WI38 (cell line): ENCODE data around the gene MMEL1.
"Not testable (repeated sequence)": the region's sequence is repeated elsewhere in the genome, so short reads cannot be mapped to it uniquely, and the experiment has no call there.

Experiments
- H3K4me3 ChIP-seq: 2 replicates; pipeline ENCODE4 v1.5.1; 2011; ENCODE audit warnings: low read depth, mild to moderate bottlenecking, control low read depth, low read length
- TF ChIP-seq, protein P1 (sequence below): IDR thresholded peaks from 2 replicates; pipeline ENCODE4 v1.5.1; 2012; ENCODE audit warnings: low read depth, mild to moderate bottlenecking, control low read depth, low read length

Gene MMEL1

DNA sequence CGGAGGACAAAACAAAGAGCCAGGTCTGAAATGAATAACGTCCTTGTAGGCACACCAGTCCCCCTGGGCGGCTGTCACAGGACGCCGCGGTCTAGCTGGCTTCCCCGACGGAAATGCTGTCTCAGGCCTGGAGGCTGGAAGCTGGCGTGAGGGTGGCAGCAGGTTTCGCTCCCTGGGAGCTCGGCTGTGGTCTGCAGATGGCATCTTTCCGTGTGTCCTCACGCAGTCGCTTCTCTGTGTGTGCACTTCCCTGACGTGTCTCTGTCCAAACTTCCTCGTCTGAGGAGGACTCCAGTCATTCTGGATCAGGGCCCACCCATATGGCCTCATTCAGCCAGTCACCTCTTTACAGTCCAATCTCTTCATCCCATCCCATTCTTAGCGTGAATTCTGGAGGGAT is 62.5 kb downstream of the MMEL1 start:
- TF ChIP-seq, protein P1, sequence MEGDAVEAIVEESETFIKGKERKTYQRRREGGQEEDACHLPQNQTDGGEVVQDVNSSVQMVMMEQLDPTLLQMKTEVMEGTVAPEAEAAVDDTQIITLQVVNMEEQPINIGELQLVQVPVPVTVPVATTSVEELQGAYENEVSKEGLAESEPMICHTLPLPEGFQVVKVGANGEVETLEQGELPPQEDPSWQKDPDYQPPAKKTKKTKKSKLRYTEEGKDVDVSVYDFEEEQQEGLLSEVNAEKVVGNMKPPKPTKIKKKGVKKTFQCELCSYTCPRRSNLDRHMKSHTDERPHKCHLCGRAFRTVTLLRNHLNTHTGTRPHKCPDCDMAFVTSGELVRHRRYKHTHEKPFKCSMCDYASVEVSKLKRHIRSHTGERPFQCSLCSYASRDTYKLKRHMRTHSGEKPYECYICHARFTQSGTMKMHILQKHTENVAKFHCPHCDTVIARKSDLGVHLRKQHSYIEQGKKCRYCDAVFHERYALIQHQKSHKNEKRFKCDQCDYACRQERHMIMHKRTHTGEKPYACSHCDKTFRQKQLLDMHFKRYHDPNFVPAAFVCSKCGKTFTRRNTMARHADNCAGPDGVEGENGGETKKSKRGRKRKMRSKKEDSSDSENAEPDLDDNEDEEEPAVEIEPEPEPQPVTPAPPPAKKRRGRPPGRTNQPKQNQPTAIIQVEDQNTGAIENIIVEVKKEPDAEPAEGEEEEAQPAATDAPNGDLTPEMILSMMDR: no peak

DNA sequence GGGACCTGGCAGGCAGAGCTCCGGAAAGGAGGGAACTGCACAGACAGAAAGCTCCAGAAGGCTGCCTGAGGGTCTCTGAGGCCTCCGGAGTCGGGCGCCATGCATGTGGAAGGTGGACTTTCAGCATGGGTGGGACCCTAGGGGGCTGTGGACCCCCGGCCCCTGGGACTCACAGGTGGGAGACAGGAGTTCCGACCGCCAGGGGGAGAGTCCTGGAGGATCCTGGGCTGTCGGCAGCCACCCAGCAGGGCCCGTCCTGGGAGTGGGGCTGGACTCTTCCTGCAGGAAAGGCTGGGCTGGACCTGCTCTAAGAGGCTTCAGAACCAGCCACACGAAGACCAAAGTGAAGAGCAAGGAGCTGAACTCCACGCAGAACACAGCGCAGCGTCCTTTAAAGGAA is 63.1 kb downstream of the MMEL1 start:
- not testable (repeated sequence) for H3K4me3 ChIP-seq

More for the DNA sequence above, 62.5 kb downstream of the MMEL1 start:
- no peak overlapping the region for H3K4me3 ChIP-seq

DNA sequence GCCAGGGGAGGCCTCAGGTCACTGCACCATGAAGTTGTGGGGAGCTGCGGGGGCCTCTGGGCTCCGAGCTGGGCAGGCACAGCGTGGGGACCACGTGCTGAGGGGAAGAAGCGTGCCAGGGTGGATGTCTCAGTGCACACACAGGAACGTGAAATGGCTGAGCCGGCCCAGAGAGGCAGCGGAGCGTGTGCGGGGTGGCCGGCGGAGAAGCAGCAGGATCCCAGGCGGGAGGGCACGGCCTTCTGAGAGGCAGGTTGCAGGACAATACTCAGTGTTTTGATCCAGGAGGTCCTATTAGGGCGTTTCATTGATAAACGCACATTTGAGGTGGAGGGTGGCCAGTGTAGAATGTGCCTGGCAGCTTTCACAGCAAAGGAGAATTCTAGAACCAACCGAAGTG is 63.8 kb downstream of the MMEL1 start:
- TF ChIP-seq, protein P1: no peak

DNA sequence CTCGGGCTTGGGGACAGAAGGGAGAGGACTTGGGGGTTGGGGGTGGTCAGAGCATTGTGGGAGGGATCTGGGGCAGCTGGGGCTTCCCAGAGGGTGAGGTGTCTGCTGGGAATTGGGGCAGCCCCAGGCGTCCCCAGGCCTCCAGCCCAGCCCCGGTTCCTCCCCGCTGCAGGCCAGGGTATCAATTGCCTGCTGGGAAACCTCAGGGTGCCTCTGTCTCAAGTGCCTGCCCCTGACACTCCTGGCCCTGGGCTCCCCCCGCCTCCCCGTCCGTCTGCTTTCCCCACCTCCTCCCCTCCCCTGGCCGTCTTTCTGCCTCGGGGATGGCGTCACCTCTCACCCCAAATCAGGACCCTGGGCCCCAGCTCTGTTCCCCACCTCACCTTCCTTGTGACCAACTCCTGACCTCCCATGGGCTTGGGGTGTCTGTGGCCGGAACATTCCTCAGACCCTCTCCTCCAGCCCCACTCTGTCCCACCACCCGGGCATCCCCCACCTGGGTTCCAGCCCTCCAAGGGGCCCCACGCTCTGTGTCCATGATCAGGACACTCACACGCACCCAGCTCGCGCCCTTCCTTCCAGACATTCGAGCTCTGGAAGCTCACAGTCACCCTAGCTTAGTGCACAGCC is 64.5 kb downstream of the MMEL1 start:
- H3K4me3 ChIP-seq: not testable (repeated sequence)

More for the DNA sequence above, 63.8 kb downstream of the MMEL1 start:
- H3K4me3 ChIP-seq: no peak overlapping the region

DNA sequence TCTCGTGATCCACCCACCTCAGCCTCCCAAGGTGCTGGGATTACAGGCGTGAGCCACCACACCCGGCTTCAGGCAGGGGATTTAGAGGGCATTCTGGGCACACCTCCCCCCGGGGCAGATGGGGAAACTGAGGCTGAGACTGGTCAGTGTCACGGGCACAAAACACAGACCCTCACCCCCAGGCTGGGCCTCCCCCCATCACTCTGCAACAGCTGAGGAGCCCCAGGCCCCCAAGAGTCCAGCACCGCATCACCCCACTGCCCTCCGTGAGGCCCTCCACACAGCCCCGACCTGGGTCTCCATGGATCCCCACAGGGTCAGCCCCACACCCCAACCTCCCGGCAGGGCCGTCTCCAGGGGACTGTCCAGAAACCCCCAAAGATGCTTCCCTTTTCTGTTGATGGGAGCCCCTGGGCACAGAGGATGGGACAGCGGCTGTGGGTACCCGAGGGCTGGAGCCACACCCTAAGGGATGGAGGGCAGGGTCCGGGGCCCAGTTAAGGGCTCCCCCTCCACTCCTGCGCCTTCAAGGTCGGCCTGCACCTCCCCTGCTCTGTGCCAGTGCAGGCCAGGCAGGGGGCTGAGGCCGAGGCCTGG is 65.6 kb downstream of the MMEL1 start:
- TF ChIP-seq, protein P1: no peak
- no peak overlapping the region for H3K4me3 ChIP-seq

DNA sequence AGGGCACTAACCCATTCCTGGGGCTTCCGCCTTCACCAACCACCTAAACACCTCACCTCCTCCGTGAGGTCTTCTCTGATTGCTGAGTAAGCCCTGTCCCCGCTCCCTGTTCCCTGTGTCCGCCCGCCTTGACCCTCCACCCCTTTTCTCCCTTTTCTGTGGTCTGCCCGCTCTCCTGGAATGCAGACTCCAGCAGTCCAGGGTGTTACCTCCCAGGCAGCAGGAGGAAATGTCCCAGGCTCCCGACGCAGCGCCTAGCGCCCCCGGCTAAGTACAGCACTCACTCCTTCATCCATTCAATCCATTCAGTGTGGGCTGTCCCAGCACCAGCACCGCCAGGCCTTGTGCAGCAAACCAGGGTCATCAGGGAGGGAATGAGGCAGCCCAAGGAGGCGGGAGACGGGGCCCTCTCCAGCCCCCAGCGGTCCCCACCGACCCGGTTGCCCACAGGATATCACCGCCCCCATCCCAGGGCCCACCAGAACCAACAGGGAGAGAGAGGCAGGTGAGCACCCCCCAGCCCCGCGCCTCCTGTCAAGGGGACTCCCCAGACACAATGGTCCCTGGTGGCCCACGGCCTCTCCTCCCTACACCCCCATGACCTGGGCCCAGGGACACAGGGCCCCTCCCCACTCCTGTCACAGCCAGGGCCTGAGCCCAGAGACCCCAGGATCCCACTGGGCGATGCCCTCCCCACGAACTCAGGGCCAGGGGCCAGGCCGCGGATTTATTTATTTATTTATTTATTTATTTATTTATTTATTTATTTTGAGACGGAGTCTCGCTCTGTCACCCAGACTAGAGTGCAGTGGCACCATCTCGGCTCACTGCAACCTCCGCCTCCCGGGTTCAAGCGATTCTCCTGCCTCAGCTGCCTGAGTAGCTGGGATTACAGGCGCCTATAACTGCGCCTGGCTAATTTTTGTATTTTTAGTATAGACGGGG is 66.4 kb downstream of the MMEL1 start:
- no peak overlapping the region for H3K4me3 ChIP-seq
- TF ChIP-seq, protein P1: no peak

DNA sequence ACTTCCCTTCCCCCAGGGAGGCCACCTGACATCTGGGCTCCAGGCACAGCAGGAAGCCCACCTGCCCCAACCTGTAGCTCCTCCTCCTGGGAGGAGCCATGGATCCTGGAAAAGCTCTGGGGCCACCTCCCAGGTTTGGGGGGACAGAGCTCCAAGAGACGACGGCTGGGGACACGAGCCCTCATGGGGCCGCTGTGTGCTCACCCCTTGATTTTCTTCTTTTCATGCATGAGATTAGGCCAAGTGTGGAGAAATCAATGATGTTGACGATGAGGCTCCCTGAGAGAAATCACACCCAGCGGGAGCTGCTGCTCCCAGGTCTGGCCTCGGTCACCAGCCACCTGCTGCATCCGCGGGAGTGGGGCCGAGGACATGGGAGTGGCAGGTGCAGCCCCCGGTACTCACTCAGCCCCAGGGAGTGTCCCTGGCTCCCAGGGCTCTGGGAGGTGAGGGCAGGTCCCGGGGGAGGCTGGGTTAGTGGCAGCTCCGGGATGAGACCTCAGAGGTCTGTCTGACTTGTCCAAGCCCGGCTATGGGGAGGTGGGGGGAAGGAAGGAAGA is 67.9 kb downstream of the MMEL1 start:
- TF ChIP-seq, protein P1: no peak
- no peak overlapping the region for H3K4me3 ChIP-seq
